ENCODE data around the gene TRPM7. TPM values are rescaled to one million over a fixed set of nuclear protein-coding genes. Genes with fewer than 3 reads are reported as not detected.
A peak's percentile ranks its signal among the peaks of the same experiment; 100 is the strongest.

Gene TRPM7
- total and polyA plus RNA-seq, 2 of the 13 experiments (the other 11 are each of a cell fraction or from before 2014, with no cell fraction given) = 11.0 to 36.0 TPM

DNA sequence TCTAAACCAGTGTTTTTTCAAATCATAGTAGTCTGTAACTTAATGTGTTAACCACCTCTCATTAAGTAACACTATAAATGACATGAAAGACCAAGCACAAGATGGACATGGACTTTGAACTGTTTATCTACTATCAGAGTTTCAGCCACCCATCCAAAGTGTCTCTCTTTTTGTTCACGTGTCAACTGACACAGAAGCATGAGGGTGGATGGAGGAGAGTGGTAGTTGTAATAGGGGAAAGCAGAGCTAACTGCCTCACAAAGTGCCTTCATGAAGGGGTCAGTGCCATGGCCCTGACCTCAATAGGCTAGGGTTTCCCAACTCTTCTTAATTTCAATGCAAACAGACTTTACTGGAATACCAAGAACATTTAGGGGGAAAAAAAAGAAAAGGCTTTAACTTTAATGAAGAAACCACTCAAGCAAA, 32.1 kb upstream of the TRPM7 start (continued):
- TF ChIP-seq ELF4 (CRISPR knock-in tag; IDR thresholded peaks at IDR 0.05; ENCODE audit: borderline replicate concordance) = no peak
- no peak for TF ChIP-seq TFAP4 (IDR thresholded peaks at IDR 0.05; ENCODE audit: borderline replicate concordance, low read depth)
- 0 out of 2 replicates have a peak, but pooled peaks have one; percentile 38 for TF ChIP-seq SNAPC2 (CRISPR knock-in tag; IDR thresholded peaks at IDR 0.05)
- peak; percentile 92 for TF ChIP-seq NCOR1 (IDR thresholded peaks at IDR 0.05; ENCODE audit: borderline replicate concordance, low read length)
- peak; percentile 97; the same call in 1 of the 2 replicates for TF ChIP-seq ZNF792 (CRISPR knock-in tag; IDR thresholded peaks at IDR 0.05)
- peak; percentile 48; the same call in 1 of the 2 replicates for TF ChIP-seq CEBPB (IDR thresholded peaks at IDR 0.05; ENCODE audit: borderline replicate concordance, low read depth, low read length)
- TF ChIP-seq ZFP36L1 (CRISPR knock-in tag; IDR thresholded peaks at IDR 0.05) = peak; percentile 53; the same call in 1 of the 2 replicates
- TF ChIP-seq ZNF850 (CRISPR knock-in tag; conservative IDR thresholded peaks at IDR 0.05) = no peak
- peak; percentile 30; the same call in 1 of the 2 replicates for TF ChIP-seq SOX13 (IDR thresholded peaks at IDR 0.05)
- peak in 1 of 2 experiments; percentile 87; a peak in 2 of 4 replicates for TF ChIP-seq SOX13 (CRISPR knock-in tag; conservative IDR thresholded peaks at IDR 0.05 in 1 of 2, IDR thresholded peaks at IDR 0.05 in 1 of 2)
- no peak for TF ChIP-seq FLYWCH1 (CRISPR knock-in tag; IDR thresholded peaks at IDR 0.05)
- TF ChIP-seq CENPX (CRISPR knock-in tag; IDR thresholded peaks at IDR 0.05) = no peak
- TF ChIP-seq ZFP90 (CRISPR knock-in tag; IDR thresholded peaks at IDR 0.05; ENCODE audit: borderline replicate concordance) = 0 out of 2 replicates have a peak, but pooled peaks have one; percentile 29
- peak; percentile 91 for TF ChIP-seq KDM6A (CRISPR knock-in tag; IDR thresholded peaks at IDR 0.05; ENCODE audit: low read depth)
- TF ChIP-seq, protein P1, sequence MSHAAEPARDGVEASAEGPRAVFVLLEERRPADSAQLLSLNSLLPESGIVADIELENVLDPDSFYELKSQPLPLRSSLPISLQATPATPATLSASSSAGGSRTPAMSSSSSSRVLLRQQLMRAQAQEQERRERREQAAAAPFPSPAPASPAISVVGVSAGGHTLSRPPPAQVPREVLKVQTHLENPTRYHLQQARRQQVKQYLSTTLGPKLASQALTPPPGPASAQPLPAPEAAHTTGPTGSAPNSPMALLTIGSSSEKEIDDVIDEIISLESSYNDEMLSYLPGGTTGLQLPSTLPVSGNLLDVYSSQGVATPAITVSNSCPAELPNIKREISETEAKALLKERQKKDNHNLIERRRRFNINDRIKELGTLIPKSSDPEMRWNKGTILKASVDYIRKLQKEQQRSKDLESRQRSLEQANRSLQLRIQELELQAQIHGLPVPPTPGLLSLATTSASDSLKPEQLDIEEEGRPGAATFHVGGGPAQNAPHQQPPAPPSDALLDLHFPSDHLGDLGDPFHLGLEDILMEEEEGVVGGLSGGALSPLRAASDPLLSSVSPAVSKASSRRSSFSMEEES (CRISPR knock-in tag; IDR thresholded peaks at IDR 0.05) = peak; percentile 94
- TF ChIP-seq KMT2B (CRISPR knock-in tag; IDR thresholded peaks at IDR 0.05) = 0 out of 2 replicates have a peak, but pooled peaks have one; percentile 34
- TF ChIP-seq KAT7 (CRISPR knock-in tag; IDR thresholded peaks at IDR 0.05; ENCODE audit: borderline replicate concordance) = no peak
- TF ChIP-seq PHF21A (CRISPR knock-in tag; IDR thresholded peaks at IDR 0.05) = peak; percentile 48; the same call in 1 of the 2 replicates
- peak; percentile 42; the same call in 1 of the 2 replicates for TF ChIP-seq POGK (CRISPR knock-in tag; conservative IDR thresholded peaks at IDR 0.05)
- TF ChIP-seq SNRNP70 (IDR thresholded peaks at IDR 0.05; ENCODE audit: low read depth, low read length) = no peak
- peak; percentile 20; the same call in 1 of the 2 replicates for TF ChIP-seq PATZ1 (CRISPR knock-in tag; IDR thresholded peaks at IDR 0.05)
- no peak for TF ChIP-seq ZNF672 (CRISPR knock-in tag; IDR thresholded peaks at IDR 0.05)
- TF ChIP-seq KLF12 (CRISPR knock-in tag; IDR thresholded peaks at IDR 0.05; ENCODE audit: borderline replicate concordance) = 0 out of 2 replicates have a peak, but pooled peaks have one; percentile 32
- TF ChIP-seq ZNF598 (CRISPR knock-in tag; IDR thresholded peaks at IDR 0.05; ENCODE audit: borderline replicate concordance) = no peak
- peak; percentile 86 for TF ChIP-seq HDAC1 (CRISPR knock-in tag; IDR thresholded peaks at IDR 0.05)
- peak; percentile 82; the same call in 1 of the 2 replicates for TF ChIP-seq ZNF335 (CRISPR knock-in tag; IDR thresholded peaks at IDR 0.05)
- TF ChIP-seq POLR2A (IDR thresholded peaks at IDR 0.05; ENCODE audit: insufficient read depth in 1 of 2, low read depth in 2 of 2, low read length in 2 of 2) = no peak
